Measurements from ENCODE around the gene SMG6.

GRCh38 chr17:2042933-2043332 lies 260.7 kb downstream of the SMG6 start:
- TF ChIP-seq CTCF (IDR thresholded peaks at IDR 0.05) (no peak), POLR2AphosphoS5 (IDR thresholded peaks at IDR 0.05) (no peak)
